Hindlimb muscle (tissue), 1 donor: Measurements from ENCODE around the gene GPR132. TPM values are rescaled to one million over a fixed set of nuclear protein-coding genes. Genes with fewer than 3 reads are reported as not detected.

Source experiments
- polyA plus RNA-seq: library from polyadenylated mRNA; unstranded; fragments of 120-200 nt; gene quantifications from one replicate; pipeline ENCODE4 v1.2.1, GENCODE V29; 2013; ENCODE audit not compliant: insufficient read length

Gene GPR132
- polyA plus RNA-seq, 1 donor = 0.84 TPM

Other genes starting within 250 kb of the GPR132 start
- gene CEP170B, start 200.2 kb downstream of the GPR132 start, polyA plus RNA-seq = 1.8 TPM
- 8.4 TPM for gene PLD4, start 140.6 kb downstream of the GPR132 start, polyA plus RNA-seq
- gene AHNAK2, start 87.1 kb downstream of the GPR132 start, polyA plus RNA-seq = 31.8 TPM
- 5.0 TPM for gene CLBA1, start 79.6 kb downstream of the GPR132 start, polyA plus RNA-seq
- gene CDCA4, start 44.3 kb downstream of the GPR132 start, polyA plus RNA-seq = 18.2 TPM
- gene JAG2, start 103.3 kb upstream of the GPR132 start, polyA plus RNA-seq = 52.1 TPM
- 17.6 TPM for gene NUDT14, start 115.9 kb upstream of the GPR132 start, polyA plus RNA-seq
- gene BTBD6, start 183.1 kb upstream of the GPR132 start, polyA plus RNA-seq = 45.3 TPM
- 29.7 TPM for gene BRF1, start 235.6 kb upstream of the GPR132 start, polyA plus RNA-seq
- gene PACS2, start 249.3 kb upstream of the GPR132 start, polyA plus RNA-seq = 116 TPM